ENCODE data around the gene ARHGAP15. TPM values are rescaled to one million over a fixed set of nuclear protein-coding genes. Genes with fewer than 3 reads are reported as not detected.

Gene ARHGAP15
- total and polyA plus RNA-seq, 2 donors from 2014 or later: 5.7 to 23.1 TPM

GRCh38 chr2:143157001-143157400, 27.8 kb downstream of the ARHGAP15 start:
- FAIRE-seq: no peak
- intact Hi-C loops (cut with DNase I): no loop called here
- H3K4me3 ChIP-seq (ENCODE audit: low read length in 3 of 3): no peak overlapping the region

GRCh38 chr2:143157418-143157817, 28.2 kb downstream of the ARHGAP15 start:
- H3K9ac ChIP-seq (ENCODE audit: low read length in 3 of 3): no peak overlapping the region
- no peaks in the 10 kb centered on the region for H3K9me3 ChIP-seq (ENCODE audit: control insufficient read depth in 2 of 3, insufficient read depth in 1 of 3, low read length in 3 of 3)
- intact Hi-C loops (cut with DNase I): no loop called here
- no peak for DNase-seq
- H3K27ac ChIP-seq (ENCODE audit: low read depth in 2 of 2, low read length in 2 of 2): no peak overlapping the region
- no peak overlapping the region for H3K4me3 ChIP-seq (ENCODE audit: low read length in 3 of 3)
- no peaks in the 10 kb centered on the region for H3K27me3 ChIP-seq (ENCODE audit: control insufficient read depth, insufficient read depth, low read length)
- TF ChIP-seq CTCF (IDR thresholded peaks at IDR 0.05; ENCODE audit: borderline replicate concordance, extremely low read depth, insufficient read depth): no peak
- no peak for FAIRE-seq
- H3K36me3 ChIP-seq (ENCODE audit: control insufficient read depth in 2 of 3, insufficient read depth in 3 of 3, low read length in 3 of 3): no peaks in the 10 kb centered on the region
- H3K4me1 ChIP-seq (ENCODE audit: control insufficient read depth in 2 of 3, insufficient read depth in 2 of 3, low read depth in 1 of 3, low read length in 3 of 3): no peaks in the 10 kb centered on the region

More at GRCh38 chr2:143157001-143157400, 27.8 kb downstream of the ARHGAP15 start:
- no peak overlapping the region for H3K9ac ChIP-seq (ENCODE audit: low read length in 3 of 3)
- H3K4me1 ChIP-seq (ENCODE audit: control insufficient read depth in 2 of 3, insufficient read depth in 2 of 3, low read depth in 1 of 3, low read length in 3 of 3): no peaks in the 10 kb centered on the region
- no peaks in the 10 kb centered on the region for H3K36me3 ChIP-seq (ENCODE audit: control insufficient read depth in 2 of 3, insufficient read depth in 3 of 3, low read length in 3 of 3)
- no peak for DNase-seq
- no peaks in the 10 kb centered on the region for H3K27me3 ChIP-seq (ENCODE audit: control insufficient read depth, insufficient read depth, low read length)
- TF ChIP-seq CTCF (IDR thresholded peaks at IDR 0.05; ENCODE audit: borderline replicate concordance, extremely low read depth, insufficient read depth): no peak
- no peaks in the 10 kb centered on the region for H3K9me3 ChIP-seq (ENCODE audit: control insufficient read depth in 2 of 3, insufficient read depth in 1 of 3, low read length in 3 of 3)
- no peak overlapping the region for H3K27ac ChIP-seq (ENCODE audit: low read depth in 2 of 2, low read length in 2 of 2)

- Histone ChIP-seq H3K9me3 (ENCODE audit: control insufficient read depth in 2 of 3, insufficient read depth in 1 of 3, low read length in 3 of 3) (no peaks in the 10 kb centered on the region), H3K27me3 (ENCODE audit: control insufficient read depth, insufficient read depth, low read length) (no peaks in the 10 kb centered on the region), H3K27ac (ENCODE audit: low read depth in 2 of 2, low read length in 2 of 2) (no peak overlapping the region), H3K36me3 (ENCODE audit: control insufficient read depth in 2 of 3, insufficient read depth in 3 of 3, low read length in 3 of 3) (no peaks in the 10 kb centered on the region), H3K9ac (ENCODE audit: low read length in 3 of 3) (no peak overlapping the region), H3K4me1 (ENCODE audit: control insufficient read depth in 2 of 3, insufficient read depth in 2 of 3, low read depth in 1 of 3, low read length in 3 of 3) (no peaks in the 10 kb centered on the region), H3K4me3 (ENCODE audit: low read length in 3 of 3) (no peak overlapping the region)
- DNase-seq (no peak), FAIRE-seq (no peak)
- TF ChIP-seq CTCF (IDR thresholded peaks at IDR 0.05; ENCODE audit: borderline replicate concordance, extremely low read depth, insufficient read depth): no peak
- intact Hi-C loops (cut with DNase I): no loop called here
Observed at GRCh38 chr2:143158098-143158497, 28.9 kb downstream of the ARHGAP15 start.

Measured in kidney (tissue), 14 donors.